ENCODE results near the gene NFASC.

Gene NFASC

GRCh38 chr1:204960306-204961125, 89.9 kb downstream of the NFASC start:
- no peak for DNase-seq

- no peak for DNase-seq
These were observed 91.2 kb downstream of the NFASC start for GRCh38 chr1:204961765-204962419.

GRCh38 chr1:204962742-204963632, 92.3 kb downstream of the NFASC start:
- DNase-seq = no peak

GRCh38 chr1:204967451-204967850, 96.8 kb downstream of the NFASC start:
- DNase-seq = no peak

- DNase-seq = no peak
These were observed 97.5 kb downstream of the NFASC start for GRCh38 chr1:204968135-204968534.

GRCh38 chr1:204968951-204969350, 98.3 kb downstream of the NFASC start:
- no peak for DNase-seq

GRCh38 chr1:204970937-204971336, 100.3 kb downstream of the NFASC start:
- no peak for DNase-seq

- peak; percentile 70 for DNase-seq
These were observed 101.1 kb downstream of the NFASC start for GRCh38 chr1:204971517-204972336.

- DNase-seq = peak; percentile 10
These were observed 101.8 kb downstream of the NFASC start for GRCh38 chr1:204972426-204972825.

- no peak for DNase-seq
These were observed 102.8 kb downstream of the NFASC start for GRCh38 chr1:204973449-204973848.

GRCh38 chr1:204974327-204974726, 103.7 kb downstream of the NFASC start:
- no peak for DNase-seq

GRCh38 chr1:204975021-204975420, 104.4 kb downstream of the NFASC start:
- no peak for DNase-seq

- DNase-seq = peak; percentile 31
These were observed 105.0 kb downstream of the NFASC start for GRCh38 chr1:204975568-204976235.

GRCh38 chr1:204976646-204977045, 106.0 kb downstream of the NFASC start:
- DNase-seq = no peak

- DNase-seq = no peak
These were observed 106.7 kb downstream of the NFASC start for GRCh38 chr1:204977318-204977717.

- no peak for DNase-seq
These were observed 108.1 kb downstream of the NFASC start for GRCh38 chr1:204978782-204979181.

GRCh38 chr1:204979306-204979705, 108.6 kb downstream of the NFASC start:
- no peak for DNase-seq

GRCh38 chr1:204979891-204980649, 109.4 kb downstream of the NFASC start:
- DNase-seq = no peak

GRCh38 chr1:204980840-204981405, 110.3 kb downstream of the NFASC start:
- DNase-seq = peak; percentile 35

- no peak for DNase-seq
These were observed 112.5 kb downstream of the NFASC start for GRCh38 chr1:204983136-204983535.

Data from fibroblast of skin of abdomen (primary cell).